Mesenchymal stem cell (in vitro differentiated cells and primary cell): ENCODE results near the gene CSRP2.
A peak's percentile ranks its signal among the peaks of the same experiment; 100 is the strongest.

ENCODE experiments used
- DNase-seq: peaks from one replicate; pipeline ENCODE4 v3.0.0-alpha.2; 2013
- H2AFZ ChIP-seq: one replicate; pipeline ENCODE4 v1.6.1; 2013; ENCODE audit warnings: low read depth, mild to moderate bottlenecking, control low read depth, inconsistent platforms, low read length, moderate library complexity
- H2AK5ac ChIP-seq: 2 replicates; pipeline ENCODE4 v1.6.1; 2013; ENCODE audit warnings: low read length, moderate library complexity, mild to moderate bottlenecking, inconsistent platforms; ENCODE audit not compliant: severe bottlenecking
- H2BK120ac ChIP-seq: one replicate; pipeline ENCODE4 v1.6.1; 2013; ENCODE audit warnings: low read depth, mild to moderate bottlenecking, inconsistent platforms, low read length, moderate library complexity
- H2BK12ac ChIP-seq, 2 experiments: one replicate each; pipeline ENCODE4 v1.6.1; 2013; ENCODE audit warnings: inconsistent platforms in 2 of 2, low read length in 2 of 2, mild to moderate bottlenecking in 2 of 2, moderate library complexity in 2 of 2, control low read depth in 1 of 2
- H2BK15ac ChIP-seq: one replicate; pipeline ENCODE4 v1.6.1; 2013; ENCODE audit warnings: mild to moderate bottlenecking, low read depth, inconsistent platforms; ENCODE audit not compliant: poor library complexity, severe bottlenecking
- H2BK5ac ChIP-seq: 2 replicates; pipeline ENCODE4 v1.6.1; 2013; ENCODE audit warnings: low read depth, mild to moderate bottlenecking, low read length, control low read depth, inconsistent platforms; ENCODE audit not compliant: poor library complexity, severe bottlenecking
- H3K14ac ChIP-seq, 2 experiments: one replicate each; pipeline ENCODE4 v1.6.1; 2013; ENCODE audit warnings: inconsistent platforms in 2 of 2, low read length in 2 of 2, control low read depth in 1 of 2, mild to moderate bottlenecking in 1 of 2, moderate library complexity in 1 of 2
- H3K18ac ChIP-seq, 2 experiments: one replicate each; pipeline ENCODE4 v1.6.1; 2013; ENCODE audit warnings: inconsistent platforms in 2 of 2, low read length in 2 of 2, control low read depth in 1 of 2, low read depth in 1 of 2, mild to moderate bottlenecking in 1 of 2
- H3K23ac ChIP-seq, 2 experiments: one replicate each; pipeline ENCODE4 v1.6.1; 2013; ENCODE audit warnings: inconsistent platforms in 2 of 2, low read length in 2 of 2, mild to moderate bottlenecking in 2 of 2, moderate library complexity in 2 of 2, control low read depth in 1 of 2
- H3K27ac ChIP-seq: 2 replicates; pipeline ENCODE4 v1.5.1; 2013; ENCODE audit warnings: mild to moderate bottlenecking, moderate library complexity, low read length, control low read depth, inconsistent platforms; ENCODE audit not compliant: poor library complexity, severe bottlenecking
- H3K27me3 ChIP-seq, 2 experiments: 2 replicates each; pipeline versions ENCODE4 v1.6.1 to v1.7.0; 2013; ENCODE audit warnings: low read length in 2 of 2, mild to moderate bottlenecking in 2 of 2, moderate library complexity in 2 of 2, control low read depth in 1 of 2, inconsistent platforms in 1 of 2; ENCODE audit not compliant: control insufficient read depth in 1 of 2, insufficient read depth in 1 of 2
- H3K36me3 ChIP-seq, 2 experiments: 2 replicates each; pipeline versions ENCODE4 v1.6.1 to v1.7.0; 2013; ENCODE audit warnings: low read length in 2 of 2, control low read depth in 1 of 2, inconsistent platforms in 1 of 2, low read depth in 1 of 2, mild to moderate bottlenecking in 1 of 2; ENCODE audit not compliant: insufficient read depth in 2 of 2, control insufficient read depth in 1 of 2
- H3K4ac ChIP-seq, 2 experiments: one replicate each; pipeline ENCODE4 v1.6.1; 2013; ENCODE audit warnings: inconsistent platforms in 2 of 2, low read length in 2 of 2, mild to moderate bottlenecking in 2 of 2, moderate library complexity in 2 of 2, control low read depth in 1 of 2, low read depth in 1 of 2
- H3K4me1 ChIP-seq: 2 replicates; pipeline ENCODE4 v1.6.1; 2013; ENCODE audit warnings: low read depth, low read length, control low read depth; ENCODE audit not compliant: control insufficient read depth, insufficient read depth
- H3K4me2 ChIP-seq: 2 replicates; pipeline ENCODE4 v1.6.1; 2013; ENCODE audit warnings: low read length, mild to moderate bottlenecking, inconsistent platforms; ENCODE audit not compliant: poor library complexity, severe bottlenecking
- H3K4me3 ChIP-seq, 2 experiments: 2 replicates each; pipeline versions ENCODE4 v1.5.1 to v1.7.0; 2013; ENCODE audit warnings: low read length in 2 of 2, mild to moderate bottlenecking in 2 of 2, control low read depth in 1 of 2, low read depth in 1 of 2; ENCODE audit not compliant: insufficient read depth in 1 of 2
- H3K79me1 ChIP-seq: replicated peaks from 2 replicates; pipeline ENCODE4 v1.6.1; 2013; ENCODE audit warnings: mild to moderate bottlenecking, control low read depth, low read length, inconsistent platforms; ENCODE audit not compliant: poor library complexity, severe bottlenecking
- H3K9ac ChIP-seq: 2 replicates; pipeline ENCODE4 v1.7.0; 2013; ENCODE audit warnings: mild to moderate bottlenecking, low read length, moderate library complexity
- H3K9me3 ChIP-seq: 2 replicates; pipeline ENCODE4 v1.7.0; 2013; ENCODE audit warnings: mild to moderate bottlenecking, low read length; ENCODE audit not compliant: control insufficient read depth
- H4K8ac ChIP-seq: one replicate; pipeline ENCODE4 v1.6.1; 2013; ENCODE audit warnings: inconsistent platforms, mild to moderate bottlenecking, low read length, moderate library complexity
- H4K91ac ChIP-seq: one replicate; pipeline ENCODE4 v1.6.1; 2013; ENCODE audit warnings: mild to moderate bottlenecking, low read length, inconsistent platforms
- WGBS: methylation state at CpG from one replicate; pipeline ENCODE4 v1.1.7; 2013; ENCODE audit warnings: mixed read lengths; 5-methylcytosine and 5-hydroxymethylcytosine counted together

The CSRP2 gene

DNA sequence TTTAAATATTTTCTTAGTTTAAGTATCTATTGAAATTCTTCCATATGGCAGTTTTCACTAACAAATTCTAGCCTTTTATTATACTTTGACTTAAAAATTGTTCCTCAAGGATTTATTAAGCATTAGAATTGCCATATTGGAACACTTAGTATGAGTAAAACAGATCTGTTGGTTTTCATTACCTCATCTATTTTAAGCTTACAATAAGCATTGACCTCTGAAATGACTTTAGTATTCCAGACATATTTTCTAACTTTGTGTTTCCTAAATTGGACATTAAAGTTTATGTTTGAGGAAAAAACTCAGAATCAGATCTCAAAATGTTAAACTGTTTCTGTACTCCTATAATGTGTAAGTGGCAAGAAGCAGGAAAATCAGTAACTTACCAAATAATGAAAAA lies 48.4 kb downstream of the CSRP2 start:
- Histone ChIP-seq H4K91ac (no peak overlapping the region), H4K8ac (no peak overlapping the region), H3K14ac (no peak overlapping the region), H3K9ac (no peak overlapping the region), H3K4me3 (no peak overlapping the region), H3K23ac (no peak overlapping the region), H3K27me3 (no peaks in the 10 kb centered on the region), H2AK5ac (no peak overlapping the region), H3K9me3 (peaks cover 5% of the 10 kb centered on the region), H3K4ac (no peak overlapping the region), H3K18ac (no peak overlapping the region), H2BK12ac (no peak overlapping the region), H3K36me3 (peaks cover 9 to 66% of the 10 kb centered on the region in 2 experiments), H3K27ac (no peak overlapping the region), H3K4me2 (no peak overlapping the region), H3K4me1 (no peaks in the 10 kb centered on the region), H2BK120ac (no peak overlapping the region), H2BK15ac (no peak overlapping the region), H3K79me1 (peaks cover 5% of the 10 kb centered on the region), H2AFZ (no peak overlapping the region), H2BK5ac (no peak overlapping the region)
- no peak for DNase-seq

GRCh38 chr12:76820888-76821482 lies 57.8 kb downstream of the CSRP2 start:
- no peak overlapping the region for H4K91ac ChIP-seq
- H2AFZ ChIP-seq, result no peak overlapping the region
- WGBS, result 19% methylated on average over 2 of the region's 2 CpGs
- H2BK5ac ChIP-seq, result no peak overlapping the region
- peaks cover 3 to 33% of the 10 kb centered on the region in 2 experiments for H3K36me3 ChIP-seq
- no peaks in the 10 kb centered on the region for H3K27me3 ChIP-seq
- no peak overlapping the region for H3K18ac ChIP-seq
- H3K4me3 ChIP-seq, result no peak overlapping the region
- no peaks in the 10 kb centered on the region for H3K9me3 ChIP-seq
- no peak overlapping the region for H3K4me2 ChIP-seq
- H4K8ac ChIP-seq, result no peak overlapping the region
- H3K4me1 ChIP-seq, result no peaks in the 10 kb centered on the region
- no peak overlapping the region for H3K14ac ChIP-seq
- H3K23ac ChIP-seq, result no peak overlapping the region
- no peak overlapping the region for H2AK5ac ChIP-seq
- no peak overlapping the region for H3K27ac ChIP-seq
- peak; percentile 40 for DNase-seq
- H2BK15ac ChIP-seq, result no peak overlapping the region
- H3K9ac ChIP-seq, result no peak overlapping the region
- H3K79me1 ChIP-seq, result peaks cover 6% of the 10 kb centered on the region
- H3K4ac ChIP-seq, result no peak overlapping the region
- no peak overlapping the region for H2BK120ac ChIP-seq
- H2BK12ac ChIP-seq, result no peak overlapping the region

DNA sequence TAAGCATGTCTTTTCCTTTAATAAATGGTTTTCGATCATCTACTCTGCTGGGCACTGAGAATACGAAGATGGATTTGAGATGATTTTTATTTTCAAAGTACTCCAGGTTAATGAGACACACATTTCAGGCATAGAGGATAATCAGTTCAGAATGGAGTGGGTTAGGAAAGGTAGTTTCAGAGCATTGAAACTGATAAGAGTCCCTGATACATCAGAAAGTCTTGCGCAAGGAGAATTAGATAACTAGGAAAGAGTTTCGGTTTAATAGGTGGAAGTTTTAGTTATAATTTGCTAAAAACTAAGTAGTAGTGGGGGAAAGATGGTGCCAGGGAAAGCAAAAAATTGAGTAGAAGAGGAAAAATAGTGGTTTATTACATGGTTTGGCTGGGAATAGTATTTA lies 64.8 kb downstream of the CSRP2 start:
- H3K27me3 ChIP-seq, result no peaks in the 10 kb centered on the region
- H2BK15ac ChIP-seq, result no peak overlapping the region
- peaks cover 9% of the 10 kb centered on the region for H3K79me1 ChIP-seq
- no peak for DNase-seq
- no peak overlapping the region for H2BK12ac ChIP-seq
- H2BK5ac ChIP-seq, result no peak overlapping the region
- H3K18ac ChIP-seq, result no peak overlapping the region
- H3K9ac ChIP-seq, result no peak overlapping the region
- H3K23ac ChIP-seq, result no peak overlapping the region
- H3K4me3 ChIP-seq, result no peak overlapping the region
- no peaks in the 10 kb centered on the region for H3K4me1 ChIP-seq
- H4K91ac ChIP-seq, result no peak overlapping the region
- H3K9me3 ChIP-seq, result no peaks in the 10 kb centered on the region
- no peak overlapping the region for H2AFZ ChIP-seq
- peaks cover 3 to 64% of the 10 kb centered on the region in 2 experiments for H3K36me3 ChIP-seq
- no peak overlapping the region for H2BK120ac ChIP-seq
- H3K14ac ChIP-seq, result no peak overlapping the region
- no peak overlapping the region for H4K8ac ChIP-seq
- 97% methylated on average over 4 of the region's 4 CpGs for WGBS
- H3K4me2 ChIP-seq, result no peak overlapping the region
- no peak overlapping the region for H3K4ac ChIP-seq
- no peak overlapping the region for H3K27ac ChIP-seq
- H2AK5ac ChIP-seq, result no peak overlapping the region

DNA sequence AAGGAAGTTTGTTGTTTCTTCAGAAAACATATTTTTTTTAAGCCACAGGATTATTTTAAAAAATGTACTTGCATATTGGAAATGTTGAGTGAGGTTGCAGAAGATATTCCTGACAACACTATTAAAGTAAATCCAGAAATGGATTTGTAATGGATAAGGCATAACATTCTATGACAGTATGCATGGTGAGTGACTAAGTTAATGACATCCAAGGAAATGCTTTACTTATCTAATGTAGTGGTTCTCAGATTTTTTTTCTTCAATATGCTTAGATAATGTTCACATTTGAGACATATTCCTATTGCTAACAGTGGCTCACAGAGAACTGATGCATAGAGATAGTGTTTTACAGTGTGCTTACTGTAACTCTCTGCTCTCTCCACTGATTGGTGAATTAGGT lies 65.6 kb downstream of the CSRP2 start:
- Histone ChIP-seq H2AK5ac (no peak overlapping the region), H3K23ac (no peak overlapping the region), H3K27me3 (no peaks in the 10 kb centered on the region), H2AFZ (no peak overlapping the region), H2BK120ac (no peak overlapping the region), H3K79me1 (peaks cover 7% of the 10 kb centered on the region), H2BK15ac (no peak overlapping the region), H3K14ac (no peak overlapping the region), H3K9me3 (no peaks in the 10 kb centered on the region), H3K18ac (no peak overlapping the region), H3K4me3 (no peak overlapping the region), H2BK5ac (no peak overlapping the region), H3K4me2 (no peak overlapping the region), H4K91ac (no peak overlapping the region), H3K4ac (no peak overlapping the region), H3K27ac (no peak overlapping the region), H3K36me3 (peaks cover 3 to 67% of the 10 kb centered on the region in 2 experiments), H2BK12ac (no peak overlapping the region), H3K9ac (no peak overlapping the region), H4K8ac (no peak overlapping the region), H3K4me1 (no peaks in the 10 kb centered on the region)
- DNase-seq, result no peak
